Measurements from ENCODE around the gene RRP8.

DNA sequence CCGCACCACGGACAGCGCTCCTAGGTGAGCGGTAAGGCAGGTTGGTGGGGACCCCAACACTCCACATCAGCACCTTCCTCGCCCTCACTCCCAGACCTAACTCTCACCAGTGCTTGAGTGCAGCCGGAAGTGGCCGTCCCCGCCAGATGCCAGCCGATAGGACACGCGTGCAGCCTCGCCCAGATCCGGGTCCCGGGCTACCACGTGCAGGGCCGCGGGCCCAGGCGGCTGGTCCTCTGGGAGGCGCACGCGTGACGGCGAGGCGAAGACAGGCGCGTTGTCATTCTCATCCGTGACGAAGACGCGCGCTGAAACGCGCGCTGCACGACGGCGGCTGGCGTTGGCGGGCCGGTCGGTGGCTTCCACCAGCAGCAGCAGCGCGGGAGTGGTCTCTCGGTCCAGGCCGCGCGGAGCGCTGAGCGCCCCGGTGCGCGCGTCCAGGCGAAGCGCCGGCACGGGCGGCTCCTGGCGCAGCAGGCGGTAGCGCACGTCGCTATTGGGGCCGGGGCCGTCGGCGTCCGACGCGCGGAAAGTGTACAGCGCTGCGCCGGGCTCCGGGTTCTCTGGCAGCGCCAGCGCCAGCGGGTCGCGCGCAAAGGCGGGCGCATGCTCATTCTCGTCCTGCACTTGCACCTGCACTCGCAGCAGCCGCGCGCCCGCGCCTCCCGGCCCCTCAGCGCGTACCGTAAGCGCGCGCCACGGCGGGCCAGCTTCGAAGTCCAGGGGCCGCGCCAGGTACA, 26.6 kb upstream of the RRP8 start:
- TF ChIP-seq SUZ12 (IDR thresholded peaks at IDR 0.05; ENCODE audit: extremely low read depth, insufficient read depth, insufficient read length) (no peak), YY1 (IDR thresholded peaks at IDR 0.05; ENCODE audit: insufficient read depth, insufficient read length) (no peak), ZNF274 (IDR thresholded peaks at IDR 0.05; ENCODE audit: low read depth, low read length) (no peak)

All from NT2/D1 (cell line).